Upper lobe of left lung (tissue), 4 donors: ENCODE measurements around the gene KLHL8.

Source experiments
- CTCF ChIP-seq, 6 experiments: fragments of 450-650 bp in 4 of 6; fragments of 200-600 bp in 2 of 6; sonication (generic) in 2 of 6; IDR thresholded peaks; one replicate each; pipeline ENCODE4 v1.5.1; 2016 to 2019; ENCODE audit warnings: antibody characterized with exemption in 6 of 6
- EP300 ChIP-seq, 4 donors: sonication (generic); formaldehyde crosslinking; IDR thresholded peaks; one replicate each; pipeline ENCODE4 v1.5.1; 2017; ENCODE audit warnings: antibody characterized with exemption in 4 of 4, control low read depth in 2 of 4

GRCh38 chr4:87188932-87189331 lies 31.5 kb downstream of the KLHL8 start:
- TF ChIP-seq CTCF (IDR thresholded peaks at IDR 0.05) (no peak), EP300 (IDR thresholded peaks at IDR 0.05) (no peak)
